GM19397 (cell line): ENCODE results near the gene HMG20A.
"Not testable (repeated sequence)": the region's sequence is repeated elsewhere in the genome, so short reads cannot be mapped to it uniquely, and the experiment has no call there.

Experiments used
- ATAC-seq: cut with Tn5 transposase; IDR thresholded peaks from one replicate; pipeline ENCODE4 v1.9.1; 2021; ENCODE audit warnings: mild to moderate bottlenecking, moderate library complexity; ENCODE audit not compliant: unreplicated experiment

Gene HMG20A

DNA sequence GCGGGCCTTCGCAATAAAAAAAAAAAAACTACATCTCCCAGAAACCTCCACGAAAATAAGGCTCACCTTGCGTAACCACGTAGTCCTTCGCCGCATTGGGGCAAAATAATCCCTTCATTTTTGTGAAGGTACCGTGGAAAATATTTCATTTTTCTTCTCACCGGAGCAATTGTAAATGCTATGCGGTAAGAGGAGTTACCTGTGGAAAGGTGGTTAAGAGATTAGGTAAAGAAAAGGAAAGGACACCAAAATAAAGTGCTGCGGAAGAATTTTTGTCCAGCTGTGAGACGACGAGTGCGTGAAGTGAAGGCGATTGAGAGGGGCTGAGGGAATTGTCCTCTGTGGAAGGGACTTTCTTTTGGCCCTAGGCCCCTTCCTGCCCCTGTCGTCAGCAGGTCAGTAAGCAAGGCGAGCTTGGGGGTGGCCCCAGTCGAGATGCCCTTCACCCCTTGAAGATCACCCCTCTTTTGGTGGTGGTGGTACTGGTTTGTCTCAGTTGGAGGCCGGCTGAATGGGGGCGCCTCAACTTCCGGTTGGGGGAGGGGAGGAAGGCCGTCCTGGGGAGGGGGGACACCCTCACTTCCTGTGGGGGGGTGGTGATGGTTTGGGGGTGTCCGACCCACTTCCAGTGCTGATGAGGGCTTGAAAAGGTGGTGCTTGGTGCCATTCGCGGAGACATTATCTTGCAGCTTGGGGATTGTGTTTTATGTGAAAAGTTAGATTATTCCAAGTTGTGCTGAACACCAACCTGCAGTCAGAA, at the start of gene HMG20A:
Gene HMG20A, plus strand, starts transcription at position 279 of the 760 bp plus-strand sequence. CDS start 37,520 bp downstream, outside the sequence.
- ATAC-seq = peak; percentile 17

DNA sequence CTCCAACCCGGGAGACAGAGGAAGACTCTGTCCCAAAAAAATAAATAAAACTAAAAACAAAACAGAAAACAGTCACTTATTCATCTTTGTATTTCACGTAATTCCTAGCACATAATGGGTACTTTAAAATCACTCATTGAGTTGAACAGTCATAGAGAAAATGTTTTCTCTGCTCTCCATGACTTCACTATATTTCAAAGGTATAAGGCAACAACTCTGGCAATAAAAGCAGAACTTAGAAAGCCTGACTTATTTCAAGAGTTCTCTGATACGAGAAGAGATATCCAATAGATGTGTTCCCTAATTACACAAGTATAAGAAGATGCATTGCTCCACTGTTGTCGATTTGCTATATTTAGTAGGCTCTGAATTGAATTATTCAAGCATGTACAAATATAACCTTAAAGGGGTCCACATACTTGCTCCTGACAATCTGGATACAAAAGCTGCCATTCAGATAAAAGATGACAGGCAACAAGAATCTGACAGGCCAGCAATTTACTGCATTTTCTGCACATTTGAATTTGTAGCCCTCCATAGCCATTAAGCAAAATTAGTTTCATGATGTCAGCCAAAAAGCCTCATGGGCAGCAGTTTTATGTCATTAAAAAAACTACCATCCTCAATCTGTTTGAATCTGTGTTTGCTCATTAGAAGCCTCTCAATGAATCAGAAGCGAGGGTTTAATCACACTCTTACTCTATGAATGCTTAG, 48.7 kb upstream of the HMG20A start:
- ATAC-seq = no peak

DNA sequence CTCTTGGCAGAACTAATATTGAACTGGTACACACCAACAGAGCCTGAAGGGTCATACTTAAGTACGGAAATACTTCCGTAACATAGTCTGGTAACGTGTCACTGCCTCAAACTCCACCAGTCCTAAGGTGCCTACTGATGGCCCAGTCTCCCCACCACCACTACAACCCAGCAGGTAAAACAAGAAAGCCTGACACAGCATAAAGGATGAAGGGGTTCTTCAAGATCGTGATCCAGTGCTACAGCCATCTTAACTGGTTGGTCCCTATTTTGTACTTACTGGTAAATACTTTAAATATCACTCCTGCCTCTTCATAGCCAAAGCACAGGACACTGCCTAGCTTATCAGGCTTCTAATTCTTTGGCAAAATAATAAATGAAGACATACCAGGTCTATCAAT, 47.2 kb upstream of the HMG20A start:
- no peak for ATAC-seq

DNA sequence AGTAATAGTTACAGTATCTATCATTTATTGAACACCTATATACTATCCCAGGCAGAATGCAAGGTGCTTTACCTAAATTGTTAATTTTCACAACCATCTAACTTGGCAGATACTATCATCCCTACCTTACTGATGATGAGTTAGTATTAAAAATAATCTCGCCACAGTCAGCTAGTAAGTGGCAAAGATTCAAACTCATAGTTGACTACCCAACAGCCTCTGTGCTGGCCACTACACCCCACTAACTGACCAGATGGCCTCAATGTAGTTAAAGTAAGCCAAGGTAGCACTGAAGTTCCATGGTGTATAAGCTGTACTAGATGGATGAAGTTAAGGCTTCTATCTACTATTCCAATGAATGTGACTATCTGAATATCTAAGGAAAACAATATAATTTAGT, 45.6 kb upstream of the HMG20A start:
- no peak for ATAC-seq

DNA sequence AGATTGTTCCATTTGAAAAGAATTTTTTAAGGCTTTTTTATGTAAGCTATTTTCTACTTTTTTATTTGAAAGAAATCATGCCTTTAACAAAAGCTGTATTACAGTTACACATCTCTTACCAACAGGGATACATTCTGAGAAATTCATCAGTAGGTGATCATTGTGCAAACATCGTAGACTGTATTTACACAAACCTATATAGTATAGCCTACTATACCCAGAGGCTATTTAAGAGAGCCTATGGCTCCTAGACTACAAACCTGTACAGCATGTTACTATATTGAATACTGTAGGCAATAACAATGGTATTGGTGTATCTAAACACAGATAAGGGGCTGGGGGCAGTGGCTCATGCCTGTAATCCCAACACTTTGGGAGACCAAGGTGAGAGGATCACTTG, 43.9 kb upstream of the HMG20A start:
- ATAC-seq = no peak

DNA sequence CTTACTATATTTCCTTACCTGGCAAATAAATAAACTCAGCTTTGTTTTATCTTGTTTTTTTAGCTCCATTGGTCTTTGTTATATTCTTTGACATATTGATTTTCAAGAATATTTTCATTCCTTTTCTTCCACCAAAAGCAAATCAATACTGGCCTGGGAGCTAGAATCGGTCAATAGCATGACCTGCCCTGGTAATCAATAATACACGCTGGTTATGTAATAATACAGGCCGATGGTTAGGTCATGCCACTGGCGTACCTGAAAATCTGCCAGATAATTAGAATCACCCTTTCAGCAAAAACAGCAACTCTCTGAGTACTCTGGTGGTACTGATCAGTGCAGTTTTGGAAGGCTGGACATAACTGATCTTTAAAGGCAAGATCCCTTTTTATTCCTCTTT, 40.7 kb upstream of the HMG20A start:
- no peak for ATAC-seq

DNA sequence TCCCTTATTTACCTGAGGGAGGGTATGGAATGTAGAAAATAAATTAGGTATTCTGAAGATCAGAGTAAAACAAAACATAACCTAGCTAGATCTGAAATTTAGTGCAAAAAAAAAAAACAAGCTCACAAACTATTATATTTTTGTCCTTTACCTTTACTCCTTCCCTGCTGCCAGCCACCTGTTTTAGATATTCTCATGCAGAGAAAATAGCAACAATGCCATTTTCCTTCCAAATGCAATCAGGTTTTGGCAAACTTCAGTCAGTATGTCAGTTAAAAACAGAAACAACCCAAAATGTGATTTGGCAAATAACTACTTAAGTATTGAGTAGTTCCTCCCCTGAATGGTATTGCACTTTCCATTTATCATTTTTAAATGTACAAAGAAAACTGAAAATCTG, 36.6 kb upstream of the HMG20A start:
- ATAC-seq = no peak

DNA sequence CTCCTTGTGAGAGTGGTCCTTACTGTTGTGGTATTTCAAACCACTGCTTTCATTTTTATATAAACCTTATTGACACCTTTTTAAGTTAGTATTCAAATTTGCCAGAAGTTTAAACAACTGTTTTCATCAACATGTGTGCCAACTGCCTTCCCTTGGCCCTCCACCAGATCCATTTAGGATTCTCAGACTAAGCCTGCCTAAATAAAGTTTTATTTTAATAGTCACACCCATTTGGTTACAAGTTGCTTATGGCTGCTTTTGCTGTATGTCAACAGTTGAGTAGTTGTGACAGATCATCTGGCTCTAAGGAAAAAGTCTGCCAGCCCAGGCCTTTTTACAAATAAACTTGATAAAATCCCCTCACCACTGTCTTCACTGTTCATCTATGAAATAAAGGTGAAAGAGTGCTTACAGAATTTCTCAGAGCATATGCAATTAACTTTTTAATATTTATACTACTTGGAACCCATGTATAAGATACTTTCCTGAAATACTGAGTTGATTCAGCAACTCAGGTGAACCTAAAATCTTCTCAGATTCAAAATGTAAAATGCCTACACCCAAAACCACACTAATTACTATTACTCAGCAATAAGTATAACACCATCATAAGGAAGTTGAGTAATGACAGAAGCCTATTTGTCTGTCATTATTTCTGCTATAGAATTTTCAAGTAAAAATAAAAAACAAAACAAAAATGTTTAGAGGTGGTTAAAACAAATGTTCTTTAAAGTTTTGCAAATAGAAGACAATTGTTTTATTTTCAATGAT, 35.9 kb upstream of the HMG20A start:
- no peak for ATAC-seq

DNA sequence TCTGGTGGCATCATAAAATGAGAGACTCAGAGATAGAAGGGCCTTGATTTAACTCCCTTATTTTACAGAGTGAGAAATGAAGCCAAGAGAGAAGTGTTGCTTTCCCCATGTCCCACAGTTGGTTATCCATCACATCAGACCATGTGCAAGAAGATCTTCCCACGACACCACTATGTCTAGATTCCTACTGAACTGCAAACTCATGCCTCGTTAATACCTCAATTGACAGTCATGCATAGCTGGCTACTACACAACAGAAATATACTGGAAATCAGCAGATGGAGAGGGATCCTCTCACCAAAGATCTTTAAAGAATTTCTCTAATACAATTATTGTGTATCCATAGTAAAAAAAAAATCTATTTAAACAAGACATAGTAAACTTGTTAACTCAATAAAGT, 34.1 kb upstream of the HMG20A start:
- ATAC-seq = no peak

DNA sequence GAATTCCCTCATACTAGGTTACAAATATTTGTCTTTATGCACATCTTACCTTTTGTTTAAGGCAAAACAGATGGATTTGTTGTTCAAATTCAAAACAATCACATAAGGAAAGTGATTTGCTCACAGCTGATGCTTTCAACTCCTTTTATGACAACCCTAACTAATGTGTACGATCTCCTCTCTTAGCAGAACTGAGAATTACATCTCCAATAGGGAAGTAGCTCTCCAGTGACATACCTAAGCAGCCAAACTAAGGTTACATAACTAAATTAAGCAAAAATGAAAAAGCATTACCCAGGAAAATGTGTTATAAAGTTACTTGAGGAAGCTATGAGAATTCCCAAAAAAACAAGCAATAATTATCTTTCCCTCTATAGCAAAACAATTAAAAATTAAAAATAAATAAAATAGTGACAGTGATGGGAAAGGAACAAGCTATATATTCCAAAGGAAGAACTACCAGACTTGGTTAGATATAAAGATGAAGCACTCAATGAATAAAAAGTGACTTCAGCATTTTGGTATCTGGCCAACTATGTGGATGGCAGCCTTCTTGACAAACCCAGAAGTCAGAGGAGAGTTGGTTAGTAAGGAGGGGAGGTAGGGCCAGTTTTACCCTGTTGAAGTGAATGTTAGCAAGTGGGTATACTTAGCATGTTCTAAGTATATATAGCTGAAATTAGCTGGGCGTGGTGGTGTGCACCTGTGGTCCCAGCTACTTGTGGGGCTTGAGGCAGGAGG, 33.2 kb upstream of the HMG20A start:
- ATAC-seq = no peak

DNA sequence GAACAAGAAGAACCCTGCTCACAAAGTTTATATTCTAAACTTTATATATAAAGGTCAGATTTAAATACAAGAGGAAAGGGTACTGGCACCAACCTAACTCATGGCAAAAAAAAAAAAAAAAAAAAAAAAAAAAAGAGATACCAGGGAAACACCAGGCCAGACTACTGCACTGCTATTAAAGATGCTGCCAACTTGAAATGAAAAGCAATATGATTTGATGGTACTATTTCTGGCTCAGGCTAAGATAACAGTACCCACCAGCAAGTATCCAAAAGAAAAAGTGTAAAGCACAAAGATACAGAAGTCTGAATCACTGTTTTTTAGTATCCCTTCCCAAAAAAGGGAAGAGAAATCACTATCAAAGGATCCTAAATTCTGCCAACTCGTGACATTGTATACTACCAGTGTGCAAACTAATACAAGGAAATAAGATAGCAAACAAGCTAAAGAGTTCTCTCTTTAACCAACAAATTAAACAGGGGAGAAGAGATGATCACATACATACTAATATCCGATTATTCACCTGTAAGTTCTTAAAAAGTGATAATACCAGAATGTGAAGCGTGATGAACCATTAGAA, 29.2 kb upstream of the HMG20A start:
- no peak for ATAC-seq

DNA sequence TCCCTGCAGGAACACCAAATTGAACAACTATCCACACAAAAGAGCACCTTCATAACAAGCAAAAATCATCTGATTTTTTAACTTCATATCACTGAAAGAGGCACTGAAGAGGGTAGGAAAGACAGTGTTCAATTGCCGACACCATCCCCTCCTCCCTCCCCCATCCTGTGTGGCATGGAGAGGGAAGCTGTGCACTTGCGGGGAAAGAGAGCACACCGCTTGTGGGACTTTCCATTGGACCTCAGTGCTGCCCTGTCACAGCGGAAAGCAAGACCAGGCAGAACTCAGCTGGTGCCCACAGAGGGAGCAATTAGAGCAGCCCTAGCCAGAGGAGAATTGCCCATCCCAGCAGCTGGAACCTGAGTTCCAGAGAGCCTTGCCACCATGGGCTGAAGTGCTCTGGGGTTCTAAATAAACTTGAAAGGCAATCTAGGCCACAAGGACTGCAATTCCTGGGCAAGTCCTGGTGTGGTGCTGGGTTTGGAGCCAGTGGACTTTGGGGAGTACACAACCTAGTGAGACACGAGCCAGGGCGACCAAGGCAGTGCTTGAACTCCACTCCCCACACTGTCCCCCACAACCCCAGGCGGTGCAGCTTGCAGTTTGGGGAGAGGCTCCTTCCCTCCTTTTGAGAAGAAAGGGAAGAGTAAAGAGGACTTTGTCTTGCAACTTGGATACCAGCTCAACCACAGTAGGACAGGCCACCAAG, 27.8 kb upstream of the HMG20A start:
- ATAC-seq = no peak

DNA sequence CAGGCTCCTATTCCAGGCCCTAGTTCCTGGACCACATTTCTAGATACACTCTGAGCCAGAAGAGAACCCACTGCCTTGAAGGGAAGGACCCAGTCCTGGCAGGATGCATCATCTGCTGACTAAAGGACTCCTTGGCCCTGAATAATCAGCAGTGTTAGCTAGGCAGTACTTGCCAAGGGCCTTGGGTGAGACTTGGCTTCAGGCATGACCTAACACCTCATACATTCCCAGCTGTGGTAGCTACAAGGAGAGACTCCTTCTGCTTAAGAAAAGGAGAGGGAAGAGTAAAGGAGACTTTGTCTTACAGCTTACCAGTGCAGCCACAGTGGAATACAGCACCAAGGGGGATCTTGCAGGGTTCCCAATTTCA, 27.2 kb upstream of the HMG20A start:
- no peak for ATAC-seq

DNA sequence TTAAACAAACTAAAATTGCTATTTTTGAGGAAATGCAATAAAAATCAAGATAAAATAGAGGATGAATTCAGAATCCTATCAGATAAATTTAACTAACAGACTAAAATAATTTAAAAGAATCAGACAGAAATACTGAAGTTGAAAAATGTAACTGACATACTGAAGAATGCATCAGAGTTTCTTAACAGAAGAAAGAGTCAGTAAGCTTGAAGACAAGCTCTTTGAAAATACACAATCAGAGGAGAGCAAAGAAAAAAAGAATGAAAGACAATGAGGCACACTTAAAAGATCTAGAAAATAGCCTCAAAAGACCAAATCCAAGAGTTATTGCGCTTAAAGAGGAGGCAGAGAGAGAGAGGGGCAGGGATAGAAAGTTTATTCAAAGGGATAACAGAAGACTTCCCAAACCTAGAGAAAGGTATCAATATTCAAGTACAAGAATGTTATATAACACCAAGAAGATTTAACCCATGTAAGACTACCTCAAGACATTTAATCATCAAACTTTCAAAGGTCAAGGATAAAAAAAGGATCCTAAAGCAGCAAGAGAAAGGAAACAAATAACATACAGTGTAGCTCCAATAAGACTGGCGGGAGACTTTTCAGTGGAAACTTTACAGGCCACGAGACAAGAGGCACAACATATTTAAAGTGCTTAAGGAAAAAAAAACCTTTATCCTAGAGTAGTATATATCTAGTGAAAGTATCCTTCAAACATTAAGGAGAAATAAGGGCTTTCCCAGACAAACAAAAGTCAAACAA, 25.5 kb upstream of the HMG20A start:
- ATAC-seq = no peak

DNA sequence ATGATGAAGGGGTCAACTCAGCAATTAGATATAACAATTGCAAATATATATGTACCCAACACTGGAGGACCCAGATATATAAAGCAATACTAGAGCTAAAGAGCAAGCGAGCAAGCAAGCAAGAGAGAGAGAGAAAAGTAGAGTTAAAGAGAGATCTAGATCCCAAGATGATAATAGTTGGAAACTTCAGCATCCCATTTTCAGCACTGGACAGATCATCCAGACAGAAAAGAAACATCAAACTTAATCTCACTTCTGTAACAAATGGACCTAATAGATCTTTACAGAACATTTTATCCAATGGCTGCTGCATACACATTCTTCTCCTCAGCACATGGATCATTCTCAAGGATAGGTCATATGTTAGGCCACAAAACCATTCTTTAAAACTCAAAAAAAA, 24.0 kb upstream of the HMG20A start:
- ATAC-seq = no peak

DNA sequence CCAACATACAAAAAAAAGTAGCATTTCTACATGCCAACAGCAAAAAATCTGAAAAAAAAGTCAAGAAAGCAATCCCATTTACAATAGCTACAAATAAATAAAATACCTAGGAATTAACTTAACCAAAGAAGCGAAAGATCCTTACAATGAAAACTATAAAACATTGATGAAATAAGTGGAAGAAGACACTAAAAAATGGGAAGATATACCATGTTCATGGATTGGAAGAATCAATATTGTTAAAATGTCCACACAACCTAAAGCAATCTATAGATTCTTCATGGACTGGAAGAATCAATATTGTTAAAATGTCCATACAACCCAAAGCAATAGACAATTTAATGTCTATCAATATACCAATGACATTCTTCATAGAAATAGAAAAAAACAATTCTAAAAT, 21.8 kb upstream of the HMG20A start:
- no peak for ATAC-seq

DNA sequence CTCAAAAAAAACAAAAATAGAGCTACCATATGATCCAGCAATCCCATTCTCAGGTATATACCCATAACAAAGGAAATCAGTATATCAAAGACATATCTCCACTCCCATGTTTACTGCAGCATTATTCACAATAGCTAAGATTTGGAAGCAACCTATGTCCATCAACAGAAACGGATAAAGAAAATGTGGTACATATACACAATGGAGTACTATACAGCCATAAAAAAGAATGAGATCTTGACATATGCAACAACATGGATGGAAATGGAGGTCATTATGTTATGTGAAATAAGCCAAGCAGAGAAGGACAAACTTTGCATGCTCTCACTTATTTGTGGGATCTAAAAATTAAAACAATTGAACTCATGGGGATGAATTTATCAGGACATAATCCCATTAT, 20.4 kb upstream of the HMG20A start:
- ATAC-seq = no peak

DNA sequence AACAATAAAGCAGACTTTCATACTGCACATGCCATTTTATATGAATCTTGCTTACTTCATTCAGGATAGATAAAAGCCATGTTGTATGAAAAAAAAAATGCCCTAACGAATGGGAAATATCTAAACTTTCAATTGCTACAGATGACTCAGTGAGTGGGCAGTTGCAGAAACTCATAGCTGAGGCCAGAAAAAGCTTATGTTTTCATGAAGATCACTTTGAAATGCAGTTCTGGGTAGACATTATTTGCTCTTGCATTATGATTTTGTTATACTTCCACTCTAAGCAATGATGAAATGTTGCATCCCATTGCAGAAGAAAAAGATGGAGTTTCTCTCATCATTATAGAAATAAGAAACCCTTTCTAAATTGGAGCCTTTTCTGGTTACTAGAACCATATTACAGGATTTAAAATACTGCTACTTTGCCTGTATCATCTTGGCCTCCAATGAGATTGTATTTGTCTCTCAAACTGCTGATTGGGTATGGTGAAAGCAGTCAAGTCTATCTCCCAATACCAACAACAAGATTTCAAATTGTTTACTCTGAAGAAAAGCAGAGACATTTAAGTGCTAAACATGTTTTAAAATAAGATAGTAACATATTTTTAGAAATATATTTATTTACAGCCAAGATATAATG, 17.8 kb upstream of the HMG20A start:
- ATAC-seq = no peak

DNA sequence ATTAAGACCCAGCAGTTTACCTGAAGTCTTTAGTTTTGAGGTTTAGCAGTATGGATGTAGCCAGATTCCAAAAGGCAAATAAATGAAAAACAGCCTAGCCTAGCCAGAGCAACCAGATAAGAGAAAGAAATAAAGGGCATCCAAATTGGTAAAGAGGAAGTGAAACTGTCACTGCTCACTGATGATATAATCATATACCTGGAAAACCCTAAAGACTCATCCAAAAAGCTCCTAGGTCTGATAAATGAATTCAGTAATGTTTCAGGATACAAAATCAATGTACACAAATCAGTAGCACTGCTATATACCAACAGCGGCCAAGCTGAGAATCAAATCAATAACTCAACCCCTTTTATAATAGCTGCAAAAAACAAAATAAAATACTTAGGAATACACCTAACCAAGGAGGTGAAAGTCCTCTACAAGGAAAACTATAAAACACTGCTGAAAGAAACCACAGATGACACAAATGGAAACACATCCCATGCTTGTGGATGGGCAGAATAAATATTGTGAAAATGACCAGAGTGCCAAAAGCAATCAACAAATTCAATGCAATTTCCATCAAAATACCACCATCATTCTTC, 14.4 kb upstream of the HMG20A start:
- ATAC-seq = not testable (repeated sequence)
